Esophagus squamous epithelium (tissue), 5 donors: ENCODE measurements around the gene HDHD5. TPM values are rescaled to one million over a fixed set of nuclear protein-coding genes. Genes with fewer than 3 reads are reported as not detected.

Experiments used
- DNase-seq: peaks from one replicate; lab custom pipeline; 2025; lab: John Stamatoyannopoulos, UW
- H3K27ac ChIP-seq, 4 donors: fragments of 200-600 bp; sonication (generic); one replicate each; pipeline ENCODE4 v1.5.1; 2016 to 2019; ENCODE audit warnings: mild to moderate bottlenecking in 1 of 4
- H3K27me3 ChIP-seq, 4 donors: fragments of 200-600 bp; sonication (generic); 1 replicate in 3 of 4; 2 replicates in 1 of 4; pipeline versions ENCODE4 v1.5.1 to v1.6.0; 2017 to 2021; ENCODE audit warnings: antibody characterized with exemption in 1 of 4
- H3K36me3 ChIP-seq, 3 donors: fragments of 200-600 bp; sonication (generic); one replicate each; pipeline ENCODE4 v1.5.1; 2016 to 2019
- H3K4me1 ChIP-seq, 3 donors: fragments of 200-600 bp; sonication (generic); one replicate each; pipeline ENCODE4 v1.5.1; 2017 to 2019
- H3K4me3 ChIP-seq, 4 donors: fragments of 200-600 bp; sonication (generic); 1 replicate in 3 of 4; 2 replicates in 1 of 4; pipeline ENCODE4 v1.5.1; 2016 to 2019; ENCODE audit warnings: mild to moderate bottlenecking in 2 of 4, moderate library complexity in 1 of 4
- H3K9me3 ChIP-seq, 3 donors: fragments of 200-600 bp; sonication (generic); one replicate each; pipeline ENCODE4 v1.5.1; 2016 to 2019
- CTCF ChIP-seq, 6 experiments: fragments of 450-650 bp in 4 of 6; fragments of 200-600 bp in 2 of 6; sonication (generic) in 2 of 6; IDR thresholded peaks; one replicate each; pipeline ENCODE4 v1.5.1; 2016 to 2019; ENCODE audit warnings: antibody characterized with exemption in 6 of 6, mild to moderate bottlenecking in 4 of 6, moderate library complexity in 4 of 6
- POLR2A ChIP-seq, 4 donors: fragments of 450-650 bp; IDR thresholded peaks; one replicate each; pipeline ENCODE4 v1.6.1; 2017; ENCODE audit warnings: antibody characterized with exemption in 4 of 4, mild to moderate bottlenecking in 4 of 4, moderate library complexity in 3 of 4
- WGBS, 2 donors: methylation state at CpG; one replicate each; pipeline ENCODE4 v1.1.5; 2018; 5-methylcytosine and 5-hydroxymethylcytosine counted together
- intact Hi-C: fragments of 100-400 bp; cut with DNase I; formaldehyde crosslinking; loops from one replicate; pipeline ENCODE4 v1.15.0; 2022
- total RNA-seq, 4 donors: library from RNA; depleted of rRNA; stranded (reverse); fragments of >200 nt; gene quantifications; one replicate each; pipeline ENCODE4 v1.1.0, GENCODE V29; 2016
- donor health status: DM: yes; HTN: yes; CAD: no.

Gene HDHD5
- total RNA-seq, 4 donors from 2014 or later, result 23.2 to 40.4 (median 36.2) TPM

- 46 to 67% methylated on average over 18 to 23 of the region's 29 CpGs for WGBS, 2 donors
- intact Hi-C loops, result no loop called here
- no peak for DNase-seq
- Histone ChIP-seq H3K4me1 (peaks cover 0 to 18% (median 0%) of the 10 kb centered on the region in 3 donors), H3K27ac (peak overlapping the region in 1 of 4 donors; percentile 72), H3K9me3 (no peaks in the 10 kb centered on the region), H3K27me3 (peaks cover 0 to 12% (median 0%) of the 10 kb centered on the region in 4 donors), H3K36me3 (no peaks in the 10 kb centered on the region), H3K4me3 (peak overlapping the region; percentile 4 to 47 (median 28))
- peak in 1 of 4 donors; percentile 10 for TF ChIP-seq POLR2A (IDR thresholded peaks at IDR 0.05)
- no peak for TF ChIP-seq CTCF (IDR thresholded peaks at IDR 0.05)
These were observed 39.3 kb upstream of the HDHD5 start for GRCh38 chr22:17198170-17199002.

GRCh38 chr22:17194213-17194612 lies 35.1 kb upstream of the HDHD5 start:
- 69 to 71% methylated on average over 7 of the region's 7 CpGs for WGBS, 2 donors
- H3K4me3 ChIP-seq, result no peak overlapping the region
- H3K27me3 ChIP-seq, result peaks cover 0 to 5% (median 0%) of the 10 kb centered on the region in 4 donors
- H3K9me3 ChIP-seq, result no peaks in the 10 kb centered on the region
- H3K36me3 ChIP-seq, result peaks cover 0 to 8% (median 0%) of the 10 kb centered on the region in 3 donors
- DNase-seq, result no peak
- intact Hi-C loops, result no loop called here
- no peak overlapping the region for H3K27ac ChIP-seq
- H3K4me1 ChIP-seq, result peaks cover 0 to 25% (median 0%) of the 10 kb centered on the region in 3 donors
- no peak for TF ChIP-seq POLR2A (IDR thresholded peaks at IDR 0.05)
- no peak for TF ChIP-seq CTCF (IDR thresholded peaks at IDR 0.05)

- Histone ChIP-seq H3K27ac (no peak overlapping the region), H3K27me3 (no peaks in the 10 kb centered on the region), H3K36me3 (peaks cover 0 to 14% (median 0%) of the 10 kb centered on the region in 3 donors), H3K4me3 (no peak overlapping the region), H3K4me1 (peaks cover 0 to 14% (median 0%) of the 10 kb centered on the region in 3 donors), H3K9me3 (no peaks in the 10 kb centered on the region)
- no peak for DNase-seq
- intact Hi-C loops, result no loop called here
- 76 to 79% methylated on average over 2 to 3 of the region's 5 CpGs for WGBS, 2 donors
- no peak for TF ChIP-seq CTCF (IDR thresholded peaks at IDR 0.05)
These were observed 33.1 kb upstream of the HDHD5 start for GRCh38 chr22:17192186-17192585.

- no peaks in the 10 kb centered on the region for H3K9me3 ChIP-seq
- DNase-seq, result no peak
- no peak overlapping the region for H3K27ac ChIP-seq
- peaks cover 0 to 14% (median 0%) of the 10 kb centered on the region in 3 donors for H3K4me1 ChIP-seq
- H3K36me3 ChIP-seq, result peaks cover 0 to 14% (median 0%) of the 10 kb centered on the region in 3 donors
- WGBS, 2 donors, result 38 to 48% methylated on average over 8 to 11 of the region's 12 CpGs
- intact Hi-C loops, result no loop called here
- peak overlapping the region in 1 of 4 donors; percentile 16 for H3K4me3 ChIP-seq
- TF ChIP-seq POLR2A (IDR thresholded peaks at IDR 0.05) (no peak), CTCF (IDR thresholded peaks at IDR 0.05) (no peak)
- H3K27me3 ChIP-seq, result no peaks in the 10 kb centered on the region
These were observed 32.2 kb upstream of the HDHD5 start for GRCh38 chr22:17191163-17191784.

- TF ChIP-seq POLR2A (IDR thresholded peaks at IDR 0.05) (no peak), CTCF (IDR thresholded peaks at IDR 0.05) (no peak)
- WGBS, 2 donors, result no CpG with 5 or more reads among the region's 10 CpGs
- intact Hi-C loops, result no loop called here
- H3K4me3 ChIP-seq, result no peak overlapping the region
- no peak for DNase-seq
- no peaks in the 10 kb centered on the region for H3K27me3 ChIP-seq
- peaks cover 0 to 14% (median 0%) of the 10 kb centered on the region in 3 donors for H3K4me1 ChIP-seq
- peaks cover 0 to 18% (median 0%) of the 10 kb centered on the region in 3 donors for H3K36me3 ChIP-seq
- H3K9me3 ChIP-seq, result no peaks in the 10 kb centered on the region
- H3K27ac ChIP-seq, result no peak overlapping the region
These were observed 31.6 kb upstream of the HDHD5 start for GRCh38 chr22:17190702-17191101.
